ENCODE results near the gene SYT13.

DNA sequence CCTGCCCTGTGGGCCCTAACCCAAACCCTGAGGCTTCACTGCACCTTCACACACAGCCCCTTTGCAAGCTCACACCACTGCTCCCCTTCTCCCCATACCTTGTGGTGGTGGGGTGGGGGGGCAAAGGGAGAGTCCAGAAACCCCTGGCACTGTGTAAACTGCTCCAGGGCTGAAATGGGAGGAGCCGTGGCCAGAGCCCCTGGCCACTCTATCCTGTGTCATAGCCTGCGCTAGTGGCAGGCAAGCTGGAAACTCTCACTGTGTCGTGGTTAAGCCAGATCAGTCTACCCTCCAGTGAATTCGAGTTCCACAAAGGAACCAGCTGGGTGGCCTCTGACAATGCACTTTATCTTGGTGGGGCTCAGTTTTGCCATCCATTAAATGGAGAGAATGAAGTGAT lies 8.4 kb upstream of the SYT13 start:
- TF ChIP-seq EP300 (IDR thresholded peaks at IDR 0.05) (no peak), CTCF (IDR thresholded peaks at IDR 0.05) (no peak), POLR2A (IDR thresholded peaks at IDR 0.05) (no peak), POLR2AphosphoS5 (IDR thresholded peaks at IDR 0.05) (no peak)

All from upper lobe of left lung (tissue), 4 donors.